ENCODE measurements around the gene SMO. TPM values are rescaled to one million over a fixed set of nuclear protein-coding genes. Genes with fewer than 3 reads are reported as not detected.
"Not testable (repeated sequence)": the region's sequence is repeated elsewhere in the genome, so short reads cannot be mapped to it uniquely, and the experiment has no call there.

Gene SMO
- total RNA-seq, 2 donors from 2014 or later, result 0.07 to 0.84 TPM

- peaks cover 5 to 6% of the 10 kb centered on the region in 2 donors for H3K36me3 Mint-ChIP-seq
- no peaks in the 10 kb centered on the region for H3K9me3 Mint-ChIP-seq
- ATAC-seq, result no peak
- no peak overlapping the region for H3K27ac Mint-ChIP-seq
- no peak for DNase-seq (ENCODE audit: low spot score in 2 of 2)
Observed at GRCh38 chr7:129193892-129194291, 5.5 kb downstream of the SMO start.

DNA sequence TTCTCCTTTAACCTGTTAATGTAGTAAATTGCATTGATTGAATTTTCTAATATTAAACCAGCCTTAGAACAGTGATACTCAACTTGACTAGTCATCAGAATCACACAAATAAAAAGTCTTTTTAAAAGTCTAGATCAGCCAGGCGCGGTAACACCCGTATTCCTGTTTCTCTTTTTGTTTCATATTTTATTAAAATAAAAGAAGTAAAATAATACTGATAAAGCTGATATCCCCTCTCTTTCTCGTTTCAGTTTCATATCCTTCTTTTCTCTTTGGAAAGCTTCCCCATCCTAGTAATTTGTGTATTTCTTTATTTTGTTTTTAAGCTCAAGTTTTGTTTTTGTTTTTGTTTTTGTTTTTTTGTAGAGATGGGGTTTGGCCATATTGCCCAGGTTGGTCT is 9.3 kb downstream of the SMO start:
- Mint-ChIP-seq H3K9me3 (no peaks in the 10 kb centered on the region), H3K36me3 (no peaks in the 10 kb centered on the region), H3K27ac (no peak overlapping the region)
- DNase-seq (ENCODE audit: low spot score in 2 of 2) (no peak), ATAC-seq (no peak)

DNA sequence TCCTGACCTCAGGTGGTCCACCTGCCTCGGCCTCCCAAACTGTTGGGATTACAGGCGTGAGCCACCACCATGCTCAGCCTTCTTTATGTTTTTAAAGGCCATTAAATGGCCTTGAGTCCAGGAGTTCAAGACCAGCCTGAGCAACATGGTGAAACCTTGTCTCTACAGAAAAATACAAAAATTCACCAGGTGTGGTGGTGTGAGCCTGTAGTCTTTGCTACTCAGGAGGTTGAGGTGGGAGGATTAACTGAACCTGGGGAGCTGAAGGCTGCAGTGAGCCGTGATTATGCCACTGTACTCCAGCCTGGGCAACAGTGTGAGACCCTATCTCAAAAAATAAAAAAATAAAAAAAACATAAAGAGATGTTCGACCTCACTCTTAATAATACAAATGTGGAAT is 11.0 kb downstream of the SMO start:
- DNase-seq (ENCODE audit: low spot score in 2 of 2), result no peak
- no peak for ATAC-seq
- no peaks in the 10 kb centered on the region for H3K9me3 Mint-ChIP-seq
- no peak overlapping the region for H3K27ac Mint-ChIP-seq
- no peaks in the 10 kb centered on the region for H3K36me3 Mint-ChIP-seq

DNA sequence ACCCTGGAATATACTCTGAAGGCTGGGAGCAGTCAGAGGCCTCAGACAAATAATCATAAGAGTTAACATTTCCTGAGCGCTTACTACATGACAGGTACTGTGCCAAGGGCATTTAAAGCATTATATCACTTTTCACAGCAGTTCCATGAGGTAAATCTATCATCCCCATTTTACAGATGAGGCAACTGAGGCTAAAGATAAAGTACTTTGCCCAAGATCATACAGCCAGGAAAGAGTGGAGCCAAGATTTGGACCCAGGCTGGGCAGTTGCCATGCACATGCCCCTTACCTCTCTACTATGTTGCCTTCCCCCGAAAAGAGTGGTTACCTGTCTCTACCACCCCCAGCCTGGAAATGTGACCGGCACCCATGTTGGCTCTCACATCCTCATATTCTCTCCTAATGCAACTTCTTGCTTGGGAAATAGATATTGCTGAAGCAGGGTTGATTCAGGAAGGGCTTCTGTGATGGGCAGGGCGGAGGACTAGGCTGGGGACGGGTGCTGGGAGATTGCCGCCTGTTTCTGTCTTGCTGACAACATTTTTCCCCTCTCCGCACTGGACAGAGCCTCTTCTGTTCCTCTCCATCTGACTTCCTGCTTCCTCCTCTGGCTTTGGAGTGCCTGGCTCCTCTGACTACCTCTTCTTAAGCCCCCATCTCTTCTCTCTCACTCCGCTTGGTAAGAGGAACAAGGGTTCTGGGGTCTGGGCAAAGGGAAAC is 13.8 kb downstream of the SMO start:
- Mint-ChIP-seq H3K27ac (peak overlapping the region in 1 of 2 donors; percentile 27), H3K36me3 (no peaks in the 10 kb centered on the region), H3K9me3 (no peaks in the 10 kb centered on the region)
- no peak for DNase-seq (ENCODE audit: low spot score in 2 of 2)
- ATAC-seq, result no peak

- no peak for DNase-seq (ENCODE audit: low spot score in 2 of 2)
- ATAC-seq, result no peak
- H3K36me3 Mint-ChIP-seq, result no peaks in the 10 kb centered on the region
- H3K27ac Mint-ChIP-seq, result no peak overlapping the region
- no peaks in the 10 kb centered on the region for H3K9me3 Mint-ChIP-seq
Observed at GRCh38 chr7:129203050-129203741, 14.8 kb downstream of the SMO start.

DNA sequence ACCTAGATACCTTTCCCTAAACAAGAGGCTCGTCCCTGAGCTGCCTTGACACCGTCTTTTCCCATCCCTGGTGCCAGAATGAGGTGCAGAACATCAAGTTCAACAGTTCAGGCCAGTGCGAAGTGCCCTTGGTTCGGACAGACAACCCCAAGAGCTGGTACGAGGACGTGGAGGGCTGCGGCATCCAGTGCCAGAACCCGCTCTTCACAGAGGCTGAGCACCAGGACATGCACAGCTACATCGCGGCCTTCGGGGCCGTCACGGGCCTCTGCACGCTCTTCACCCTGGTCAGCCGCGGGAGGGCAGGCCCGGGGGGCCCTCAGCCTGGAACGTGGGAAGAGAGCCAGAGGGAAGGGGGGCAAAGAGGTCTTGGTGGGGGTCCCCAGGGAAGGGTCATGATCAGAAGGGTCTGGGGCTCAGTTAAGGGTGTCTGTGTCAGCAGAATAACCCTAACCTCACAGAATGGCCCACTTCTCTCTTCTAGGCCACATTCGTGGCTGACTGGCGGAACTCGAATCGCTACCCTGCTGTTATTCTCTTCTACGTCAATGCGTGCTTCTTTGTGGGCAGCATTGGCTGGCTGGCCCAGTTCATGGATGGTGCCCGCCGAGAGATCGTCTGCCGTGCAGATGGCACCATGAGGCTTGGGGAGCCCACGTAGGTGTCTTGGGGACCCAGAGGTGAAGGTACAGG is 16.8 kb downstream of the SMO start:
- Mint-ChIP-seq H3K36me3 (no peaks in the 10 kb centered on the region), H3K9me3 (no peaks in the 10 kb centered on the region), H3K27ac (peak overlapping the region in 1 of 2 donors; percentile 2)
- ATAC-seq (no peak), DNase-seq (ENCODE audit: low spot score in 2 of 2) (no peak)

DNA sequence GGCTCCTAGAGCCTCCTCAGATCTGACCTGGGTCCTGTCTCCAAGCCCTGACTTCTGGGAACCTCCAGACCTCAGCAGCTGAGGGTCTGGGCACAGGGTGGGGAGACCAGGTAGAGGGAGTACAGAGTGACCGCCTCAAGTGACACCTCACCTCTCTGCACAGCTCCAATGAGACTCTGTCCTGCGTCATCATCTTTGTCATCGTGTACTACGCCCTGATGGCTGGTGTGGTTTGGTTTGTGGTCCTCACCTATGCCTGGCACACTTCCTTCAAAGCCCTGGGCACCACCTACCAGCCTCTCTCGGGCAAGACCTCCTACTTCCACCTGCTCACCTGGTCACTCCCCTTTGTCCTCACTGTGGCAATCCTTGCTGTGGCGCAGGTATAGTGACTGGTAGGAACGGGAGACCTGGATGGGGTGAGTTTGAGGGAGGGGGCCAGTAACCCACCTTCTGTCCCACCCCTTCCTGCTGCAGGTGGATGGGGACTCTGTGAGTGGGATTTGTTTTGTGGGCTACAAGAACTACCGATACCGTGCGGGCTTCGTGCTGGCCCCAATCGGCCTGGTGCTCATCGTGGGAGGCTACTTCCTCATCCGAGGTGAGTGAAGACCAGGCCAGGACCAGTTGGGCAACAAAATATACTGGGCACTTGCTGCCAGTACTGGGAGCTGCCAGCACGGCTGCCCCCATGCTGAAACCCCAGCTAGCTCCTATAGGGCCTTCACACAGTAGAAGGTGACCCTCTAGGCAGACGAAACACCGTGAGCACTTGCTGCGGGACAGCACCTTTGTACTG is 17.8 kb downstream of the SMO start:
- Mint-ChIP-seq H3K36me3 (no peaks in the 10 kb centered on the region), H3K27ac (no peak overlapping the region), H3K9me3 (no peaks in the 10 kb centered on the region)
- DNase-seq (ENCODE audit: low spot score in 2 of 2) (no peak), ATAC-seq (no peak)

- Mint-ChIP-seq H3K9me3 (no peaks in the 10 kb centered on the region), H3K36me3 (no peaks in the 10 kb centered on the region), H3K27ac (no peak overlapping the region)
- DNase-seq (ENCODE audit: low spot score in 2 of 2) (no peak), ATAC-seq (no peak)
Observed at GRCh38 chr7:129208667-129209066, 20.2 kb downstream of the SMO start.

GRCh38 chr7:129209067-129209926 is 20.9 kb downstream of the SMO start:
- no peaks in the 10 kb centered on the region for H3K36me3 Mint-ChIP-seq
- H3K27ac Mint-ChIP-seq, result no peak overlapping the region
- ATAC-seq, result no peak
- DNase-seq (ENCODE audit: low spot score in 2 of 2), result no peak
- H3K9me3 Mint-ChIP-seq, result no peaks in the 10 kb centered on the region

GRCh38 chr7:129210256-129210988 is 22.0 kb downstream of the SMO start:
- H3K36me3 Mint-ChIP-seq, result no peaks in the 10 kb centered on the region
- H3K27ac Mint-ChIP-seq, result no peak overlapping the region
- DNase-seq (ENCODE audit: low spot score in 2 of 2), result peak in 1 of 2 donors; percentile 88
- H3K9me3 Mint-ChIP-seq, result no peaks in the 10 kb centered on the region
- ATAC-seq, result peak; percentile 89 to 96

- no peaks in the 10 kb centered on the region for H3K9me3 Mint-ChIP-seq
- no peaks in the 10 kb centered on the region for H3K36me3 Mint-ChIP-seq
- ATAC-seq, result no peak
- H3K27ac Mint-ChIP-seq, result no peak overlapping the region
- DNase-seq (ENCODE audit: low spot score in 2 of 2), result no peak
Observed at GRCh38 chr7:129210989-129211312, 22.5 kb downstream of the SMO start.

- ATAC-seq (no peak), DNase-seq (ENCODE audit: low spot score in 2 of 2) (no peak)
- no peaks in the 10 kb centered on the region for H3K36me3 Mint-ChIP-seq
- no peak overlapping the region for H3K27ac Mint-ChIP-seq
- H3K9me3 Mint-ChIP-seq, result no peaks in the 10 kb centered on the region
Observed at GRCh38 chr7:129212126-129212525, 23.7 kb downstream of the SMO start.

- Mint-ChIP-seq H3K27ac (no peak overlapping the region), H3K36me3 (no peaks in the 10 kb centered on the region), H3K9me3 (no peaks in the 10 kb centered on the region)
- no peak for DNase-seq (ENCODE audit: low spot score in 2 of 2)
- no peak for ATAC-seq
Observed at GRCh38 chr7:129212596-129212995, 24.2 kb downstream of the SMO start.

DNA sequence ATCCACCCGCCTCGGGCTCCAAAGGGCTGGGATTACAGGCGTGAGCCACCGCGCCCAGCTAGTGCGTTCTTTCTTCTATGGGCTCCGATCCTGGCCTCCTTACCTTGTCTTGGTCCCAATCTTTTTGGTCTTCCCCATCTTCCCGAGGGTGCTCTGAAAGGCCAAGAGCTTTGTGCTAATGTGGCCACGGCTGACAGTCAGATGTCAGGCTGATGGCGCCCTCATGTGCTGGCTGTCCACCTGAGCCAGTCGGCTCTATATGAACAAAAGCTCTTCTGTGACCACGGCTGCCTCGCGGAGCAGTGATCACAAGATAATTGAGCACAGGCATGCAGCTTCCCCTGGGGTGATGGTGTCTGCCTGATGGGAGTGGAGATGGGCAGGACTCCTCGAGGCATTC is 25.4 kb downstream of the SMO start:
- Mint-ChIP-seq H3K27ac (peak overlapping the region in 1 of 2 donors; percentile 13), H3K9me3 (no peaks in the 10 kb centered on the region), H3K36me3 (no peaks in the 10 kb centered on the region)
- ATAC-seq (no peak), DNase-seq (ENCODE audit: low spot score in 2 of 2) (peak in 1 of 2 donors; percentile 21)

GRCh38 chr7:129215691-129216090 is 27.3 kb downstream of the SMO start:
- DNase-seq (ENCODE audit: low spot score in 2 of 2); H3K9me3 Mint-ChIP-seq; H3K27ac Mint-ChIP-seq; H3K36me3 Mint-ChIP-seq; ATAC-seq: not testable (repeated sequence)
